GM12878 (cell line): ENCODE results near the gene CEP131. TPM values are rescaled to one million over a fixed set of nuclear protein-coding genes. Genes with fewer than 3 reads are reported as not detected.

Experiments used
- ATAC-seq: fragments of 200-7000 bp; cut with Tn5 transposase; 3 replicates; pipeline ENCODE4 v1.9.1; 2020; ENCODE audit warnings: mild to moderate bottlenecking, moderate library complexity
- BruUV-seq: library from RNA; stranded (reverse); fragments of 400-500 nt; replicated peaks from 2 replicates; lab custom pipeline; 2021; lab: Mats Ljungman, UMichigan
- CTCF ChIA-PET: fragments of 300-600 bp; sonication (Branson Sonifier 250); formaldehyde crosslinking; extraction: SDS; loops from one replicate; lab custom pipeline; 2021; ENCODE audit warnings: inconsistent platforms; lab: Yijun Ruan, JAX
- POLR2A ChIA-PET: fragments of 350-600 bp; formaldehyde crosslinking; extraction: SDS; loops from one replicate; lab custom pipeline; 2021; ENCODE audit warnings: inconsistent platforms; lab: Charles Lee
- RAD21 ChIA-PET: fragments of 300-600 bp; sonication (Branson Sonifier 250); formaldehyde crosslinking; loops from one replicate; lab custom pipeline; 2023; ENCODE audit warnings: antibody characterized with exemption; ENCODE audit not compliant: unreplicated experiment; lab: Charles Lee
- SMC1A ChIA-PET: fragments of 300-600 bp; sonication (Branson Sonifier 250); formaldehyde crosslinking; loops from one replicate; lab custom pipeline; 2023; ENCODE audit not compliant: unreplicated experiment, uncharacterized antibody; lab: Charles Lee
- DNase-seq: peaks from one replicate; pipeline ENCODE4 v3.0.0-alpha.2; 2011; ENCODE audit warnings: low read depth, low spot score
- FAIRE-seq: peaks from 3 replicates; lab custom pipeline; 2011; peaks lifted over from hg19 to GRCh38; lab: Jason Lieb, UNC
- H2AFZ ChIP-seq: 2 replicates; pipeline ENCODE4 v1.6.0; 2011; ENCODE audit warnings: low read depth, low read length, control low read depth; ENCODE audit not compliant: control insufficient read depth
- H3K27ac ChIP-seq: 2 replicates; pipeline ENCODE4 v1.5.1; 2011; ENCODE audit warnings: control low read depth; ENCODE audit not compliant: control insufficient read depth, insufficient read depth
- H3K27me3 ChIP-seq, 2 experiments: replicated peaks in 1 of 2; 2 replicates each; pipeline versions ENCODE4 v1.6.0 to v1.6.1; 2011; ENCODE audit warnings: low read length in 1 of 2; ENCODE audit not compliant: control insufficient read depth in 2 of 2, insufficient read depth in 2 of 2
- H3K36me3 ChIP-seq, 2 experiments: 2 replicates each; pipeline ENCODE4 v1.5.1; 2011; ENCODE audit warnings: low read length in 1 of 2; ENCODE audit not compliant: control insufficient read depth in 2 of 2, insufficient read depth in 2 of 2
- H3K4me1 ChIP-seq: 2 replicates; pipeline ENCODE4 v1.6.1; 2011; ENCODE audit warnings: mild to moderate bottlenecking, low read length, moderate library complexity, mixed read lengths; ENCODE audit not compliant: control insufficient read depth, insufficient read depth
- H3K4me2 ChIP-seq: 2 replicates; pipeline ENCODE4 v1.6.0; 2011; ENCODE audit warnings: control low read depth; ENCODE audit not compliant: control insufficient read depth, insufficient read depth
- H3K4me3 ChIP-seq: fragments of 200-600 bp; sonication (generic); 2 replicates; pipeline ENCODE4 v1.5.1; 2016
- H3K79me2 ChIP-seq: 2 replicates; pipeline ENCODE4 v1.6.0; 2011; ENCODE audit warnings: low read length; ENCODE audit not compliant: control insufficient read depth, insufficient read depth
- H3K9ac ChIP-seq: 2 replicates; pipeline ENCODE4 v1.8.0; 2011; ENCODE audit warnings: low read length, control low read depth, mixed read lengths; ENCODE audit not compliant: control insufficient read depth, insufficient read depth
- H3K9me3 ChIP-seq: replicated peaks from 3 replicates; pipeline ENCODE4 v1.5.1; 2011; ENCODE audit warnings: mild to moderate bottlenecking, low read length; ENCODE audit not compliant: control insufficient read depth, insufficient read depth
- H4K20me1 ChIP-seq: 2 replicates; pipeline ENCODE4 v1.6.0; 2011; ENCODE audit not compliant: control insufficient read depth, insufficient read depth
- CREB1 ChIP-seq: IDR thresholded peaks from 2 replicates; pipeline ENCODE4 v1.6.1; 2012; ENCODE audit warnings: low read depth, mild to moderate bottlenecking, inconsistent platforms
- FOS ChIP-seq: IDR thresholded peaks from 3 replicates; pipeline ENCODE4 v1.6.1; 2011; ENCODE audit warnings: borderline replicate concordance; ENCODE audit not compliant: insufficient read length; ENCODE audit errors: extremely low read depth
- NBN ChIP-seq: fragments of 450-650 bp; IDR thresholded peaks from 2 replicates; pipeline ENCODE4 v1.6.1; 2016
- NR2F1 ChIP-seq: fragments of 450-650 bp; conservative IDR thresholded peaks from 2 replicates; pipeline ENCODE4 v1.6.1; 2017; ENCODE audit warnings: mild to moderate bottlenecking
- TCF7 ChIP-seq: IDR thresholded peaks from 2 replicates; pipeline ENCODE4 v1.6.1; 2014; ENCODE audit warnings: antibody characterized with exemption, borderline replicate concordance
- ZNF274 ChIP-seq: IDR thresholded peaks from one replicate; pipeline ENCODE4 v1.8.0; 2011; ENCODE audit not compliant: insufficient read length, insufficient read depth
- WGBS: methylation state at CpG from one replicate; pipeline ENCODE4 v1.1.6; 2016; ENCODE audit warnings: low lambda C conversion rate; ENCODE audit not compliant: insufficient replicate concordance, insufficient coverage; ENCODE audit errors: missing lambda C conversion rate; 5-methylcytosine and 5-hydroxymethylcytosine counted together
- in situ Hi-C: fragments of 300-500 bp; cut with MboI; formaldehyde crosslinking; loops from 9 replicates; pipeline ENCODE4 v1.14.3; 2018; ENCODE audit warnings: mixed read lengths
- intact Hi-C: fragments of 100-400 bp; cut with micrococcal nuclease; formaldehyde crosslinking; loops from one replicate; pipeline ENCODE4 v1.14.2; 2022; ENCODE audit not compliant: unreplicated experiment
- polyA plus RNA-seq, 11 experiments: library from polyadenylated mRNA; depleted of rRNA in 4 of 11; unstranded in 6 of 11; stranded (reverse) in 5 of 11; fragments of >200 nt; fragmentation: Nextera tagmentation in 4 of 11; fragmentation: Illumina TruSeq in 1 of 11; extraction: Ambion mirVana in 4 of 11; extraction: Trizol in 1 of 11; gene quantifications; 1 replicate in 1 of 11; 2 replicates in 10 of 11; pipeline versions ENCODE4 v1.2.1 to v1.2.3, GENCODE V29; 2011 to 2016; ENCODE audit warnings: inconsistent platforms in 2 of 11, missing spikeins in 2 of 11, low read depth in 1 of 11
- total RNA-seq, 4 experiments: library from RNA; depleted of rRNA in 3 of 4; stranded (reverse); fragments of >200 nt in 3 of 4; fragmentation: Illumina TruSeq in 1 of 4; extraction: Trizol in 1 of 4; gene quantifications; 2 replicates each; pipeline versions ENCODE4 v1.2.1 to v1.2.3, GENCODE V29; 2013 to 2021
- TF ChIP-seq, protein P1 (sequence below): IDR thresholded peaks from 2 replicates; pipeline ENCODE4 v1.6.1; 2012; ENCODE audit warnings: low read depth, low read length, improper control_type of control experiment
- TF ChIP-seq, protein P2 (sequence below): fragments of 450-650 bp; IDR thresholded peaks from 2 replicates; pipeline ENCODE4 v1.6.1; 2017; ENCODE audit warnings: mild to moderate bottlenecking, low read depth, inconsistent platforms; ENCODE audit not compliant: poor library complexity, severe bottlenecking

Gene CEP131
- total and polyA plus RNA-seq, 10 of the 15 experiments (the other 5 are each of a cell fraction or from before 2014, with no cell fraction given), result 0.05 to 17.3 (median 6.7) TPM

DNA sequence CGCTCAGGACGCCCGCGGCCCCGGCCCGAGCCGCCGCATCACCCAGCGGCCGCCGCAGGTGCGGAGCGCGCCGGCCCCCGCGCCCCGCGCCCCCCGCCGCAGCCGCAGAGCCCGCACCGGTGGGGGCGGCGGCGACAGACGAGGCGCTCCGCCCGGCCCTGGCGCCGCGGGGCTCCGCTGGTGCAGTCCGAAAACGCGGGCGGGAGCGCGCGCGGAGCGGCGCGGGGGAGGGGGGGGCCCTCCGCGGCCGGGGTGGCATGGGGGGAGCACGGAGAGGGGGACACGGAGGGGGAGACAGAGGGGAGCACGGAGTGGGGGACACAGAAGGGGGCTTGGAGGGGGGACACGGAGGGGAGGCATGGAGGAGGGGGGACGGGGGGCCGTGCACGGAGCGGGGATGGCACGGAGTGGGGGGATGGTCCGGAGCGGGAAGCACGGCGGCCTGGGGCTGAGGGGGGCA is 56.7 kb downstream of the CEP131 start, which contains the start of gene AATK:
Gene AATK, minus strand, starts transcription at position 189 of the 460 bp plus-strand sequence. CDS start 229 bp downstream, outside the sequence.
- Histone ChIP-seq H3K4me2 (no peak within 1 kb of the TSS), H3K4me1 (no peaks in the 10 kb centered on the region), H3K9ac (no peak within 1 kb of the TSS), H3K36me3 (no peaks in the 10 kb centered on the region), H3K27me3 (no peaks in the 10 kb centered on the region; a peak in 4 of 4 replicates), H3K27ac (no peak within 1 kb of the TSS), H3K79me2 (no peaks in the 10 kb centered on the region), H3K4me3 (no peak within 1 kb of the TSS), H2AFZ (no peak within 1 kb of the TSS), H3K9me3 (no peaks in the 10 kb centered on the region), H4K20me1 (no peaks in the 10 kb centered on the region)
- 42% methylated on average over 14 of the region's 62 CpGs for WGBS
- TF ChIP-seq, protein P1, sequence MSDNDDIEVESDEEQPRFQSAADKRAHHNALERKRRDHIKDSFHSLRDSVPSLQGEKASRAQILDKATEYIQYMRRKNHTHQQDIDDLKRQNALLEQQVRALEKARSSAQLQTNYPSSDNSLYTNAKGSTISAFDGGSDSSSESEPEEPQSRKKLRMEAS, result no peak
- TF ChIP-seq, protein P2, sequence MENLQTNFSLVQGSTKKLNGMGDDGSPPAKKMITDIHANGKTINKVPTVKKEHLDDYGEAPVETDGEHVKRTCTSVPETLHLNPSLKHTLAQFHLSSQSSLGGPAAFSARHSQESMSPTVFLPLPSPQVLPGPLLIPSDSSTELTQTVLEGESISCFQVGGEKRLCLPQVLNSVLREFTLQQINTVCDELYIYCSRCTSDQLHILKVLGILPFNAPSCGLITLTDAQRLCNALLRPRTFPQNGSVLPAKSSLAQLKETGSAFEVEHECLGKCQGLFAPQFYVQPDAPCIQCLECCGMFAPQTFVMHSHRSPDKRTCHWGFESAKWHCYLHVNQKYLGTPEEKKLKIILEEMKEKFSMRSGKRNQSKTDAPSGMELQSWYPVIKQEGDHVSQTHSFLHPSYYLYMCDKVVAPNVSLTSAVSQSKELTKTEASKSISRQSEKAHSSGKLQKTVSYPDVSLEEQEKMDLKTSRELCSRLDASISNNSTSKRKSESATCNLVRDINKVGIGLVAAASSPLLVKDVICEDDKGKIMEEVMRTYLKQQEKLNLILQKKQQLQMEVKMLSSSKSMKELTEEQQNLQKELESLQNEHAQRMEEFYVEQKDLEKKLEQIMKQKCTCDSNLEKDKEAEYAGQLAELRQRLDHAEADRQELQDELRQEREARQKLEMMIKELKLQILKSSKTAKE, result no peak
- no peak for TF ChIP-seq NBN
- no peak for TF ChIP-seq NR2F1
- no peak for TF ChIP-seq TCF7
- no peak for TF ChIP-seq FOS
- no peak for TF ChIP-seq CREB1
- no peak for TF ChIP-seq ZNF274
- RAD21 ChIA-PET, result no interaction called here
- ATAC-seq, result no peak
- no peak for FAIRE-seq
- in situ Hi-C loops, result loop anchor here (5.0 kb wide), 1 partner anchor 51 kb away; no protein-coding TSS in a partner anchor
- intact Hi-C loops, result no loop called here
- CTCF ChIA-PET, result no interaction called here
- BruUV-seq, result no TSS peak
- POLR2A ChIA-PET, result no interaction called here
- SMC1A ChIA-PET, result no interaction called here
- no peak for DNase-seq
